Gastroesophageal sphincter (tissue), 4 donors: ENCODE results near the gene CDH23. TPM values are rescaled to one million over a fixed set of nuclear protein-coding genes. Genes with fewer than 3 reads are reported as not detected.

Experiments
- ATAC-seq: fragments of 150-250 bp; one replicate; pipeline ENCODE4 v1.9.1; 2016; ENCODE audit warnings: mild to moderate bottlenecking, moderate library complexity
- H3K27ac ChIP-seq, 4 donors: fragments of 200-600 bp; sonication (generic) in 3 of 4; 1 replicate in 3 of 4; 2 replicates in 1 of 4; pipeline ENCODE4 v1.5.1; 2016 to 2019
- H3K27me3 ChIP-seq: fragments of 200-600 bp; sonication (generic); one replicate; pipeline ENCODE4 v1.5.1; 2019
- H3K36me3 ChIP-seq, 2 donors: fragments of 200-600 bp; sonication (generic); one replicate each; pipeline ENCODE4 v1.5.1; 2019; ENCODE audit warnings: control low read depth in 1 of 2
- H3K4me1 ChIP-seq, 3 donors: fragments of 200-600 bp; sonication (generic); 1 replicate in 2 of 3; 2 replicates in 1 of 3; pipeline ENCODE4 v1.5.1; 2016 to 2019; ENCODE audit warnings: control low read depth in 2 of 3
- H3K4me3 ChIP-seq, 2 donors: fragments of 200-600 bp; sonication (generic); one replicate each; pipeline ENCODE4 v1.5.1; 2019; ENCODE audit warnings: mild to moderate bottlenecking in 1 of 2, moderate library complexity in 1 of 2
- H3K9me3 ChIP-seq, 3 donors: fragments of 200-600 bp; sonication (generic); one replicate each; pipeline ENCODE4 v1.5.1; 2017 to 2019; ENCODE audit warnings: control low read depth in 2 of 3
- EP300 ChIP-seq: sonication (generic); formaldehyde crosslinking; IDR thresholded peaks from one replicate; pipeline ENCODE4 v1.6.1; 2017; ENCODE audit warnings: antibody characterized with exemption, mild to moderate bottlenecking
- POLR2A ChIP-seq, 2 donors: fragments of 450-650 bp; IDR thresholded peaks; one replicate each; pipeline ENCODE4 v1.6.1; 2017; ENCODE audit warnings: antibody characterized with exemption in 2 of 2, mild to moderate bottlenecking in 2 of 2, moderate library complexity in 1 of 2
- POLR2AphosphoS5 ChIP-seq: sonication (generic); formaldehyde crosslinking; IDR thresholded peaks from one replicate; pipeline ENCODE4 v1.6.1; 2017; ENCODE audit warnings: antibody characterized with exemption
- WGBS, 2 donors: methylation state at CpG; one replicate each; pipeline ENCODE4 v1.1.5; 2018; ENCODE audit warnings: low coverage in 1 of 2; 5-methylcytosine and 5-hydroxymethylcytosine counted together
- total RNA-seq, 4 donors: library from RNA; depleted of rRNA; stranded (reverse); fragments of >200 nt; gene quantifications; one replicate each; pipeline ENCODE4 v1.1.0, GENCODE V29; 2016
- TF ChIP-seq, protein P1 (sequence below), 4 experiments: fragments of 200-600 bp in 2 of 4; fragments of 450-650 bp in 2 of 4; sonication (generic) in 1 of 4; IDR thresholded peaks; one replicate each; pipeline ENCODE4 v1.5.1; 2017 to 2019; ENCODE audit warnings: antibody characterized with exemption in 4 of 4, mild to moderate bottlenecking in 2 of 4, moderate library complexity in 2 of 4

The CDH23 gene
- total RNA-seq, 4 donors from 2014 or later: 5.1 to 33.5 (median 16.2) TPM

- no peaks in the 10 kb centered on the region for H3K9me3 ChIP-seq
- no peaks in the 10 kb centered on the region for H3K27me3 ChIP-seq
- H3K27ac ChIP-seq: no peak overlapping the region
- no peak overlapping the region for H3K4me3 ChIP-seq
- no peak for TF ChIP-seq POLR2AphosphoS5
- TF ChIP-seq, protein P1, sequence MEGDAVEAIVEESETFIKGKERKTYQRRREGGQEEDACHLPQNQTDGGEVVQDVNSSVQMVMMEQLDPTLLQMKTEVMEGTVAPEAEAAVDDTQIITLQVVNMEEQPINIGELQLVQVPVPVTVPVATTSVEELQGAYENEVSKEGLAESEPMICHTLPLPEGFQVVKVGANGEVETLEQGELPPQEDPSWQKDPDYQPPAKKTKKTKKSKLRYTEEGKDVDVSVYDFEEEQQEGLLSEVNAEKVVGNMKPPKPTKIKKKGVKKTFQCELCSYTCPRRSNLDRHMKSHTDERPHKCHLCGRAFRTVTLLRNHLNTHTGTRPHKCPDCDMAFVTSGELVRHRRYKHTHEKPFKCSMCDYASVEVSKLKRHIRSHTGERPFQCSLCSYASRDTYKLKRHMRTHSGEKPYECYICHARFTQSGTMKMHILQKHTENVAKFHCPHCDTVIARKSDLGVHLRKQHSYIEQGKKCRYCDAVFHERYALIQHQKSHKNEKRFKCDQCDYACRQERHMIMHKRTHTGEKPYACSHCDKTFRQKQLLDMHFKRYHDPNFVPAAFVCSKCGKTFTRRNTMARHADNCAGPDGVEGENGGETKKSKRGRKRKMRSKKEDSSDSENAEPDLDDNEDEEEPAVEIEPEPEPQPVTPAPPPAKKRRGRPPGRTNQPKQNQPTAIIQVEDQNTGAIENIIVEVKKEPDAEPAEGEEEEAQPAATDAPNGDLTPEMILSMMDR (IDR thresholded peaks at IDR 0.05): no peak
- TF ChIP-seq POLR2A (IDR thresholded peaks at IDR 0.05): no peak
- TF ChIP-seq EP300: no peak
- 79 to 100% methylated on average over 1 to 4 of the region's 4 CpGs for WGBS, 2 donors
- H3K36me3 ChIP-seq: no peaks in the 10 kb centered on the region
- peaks cover 0 to 10% (median 0%) of the 10 kb centered on the region in 3 donors for H3K4me1 ChIP-seq
- ATAC-seq: no peak
Observed at GRCh38 chr10:71660313-71660712, 263.6 kb downstream of the CDH23 start.

GRCh38 chr10:71661060-71661622, 264.4 kb downstream of the CDH23 start:
- Histone ChIP-seq H3K27me3 (no peaks in the 10 kb centered on the region), H3K27ac (no peak overlapping the region), H3K9me3 (no peaks in the 10 kb centered on the region), H3K36me3 (no peaks in the 10 kb centered on the region), H3K4me1 (peaks cover 0 to 18% (median 0%) of the 10 kb centered on the region in 3 donors), H3K4me3 (no peak overlapping the region)
- 70 to 91% methylated on average over 4 to 7 of the region's 11 CpGs for WGBS, 2 donors
- no peak for ATAC-seq
- no peak for TF ChIP-seq POLR2A (IDR thresholded peaks at IDR 0.05)

GRCh38 chr10:71661779-71662336, 265.1 kb downstream of the CDH23 start:
- H3K27me3 ChIP-seq: no peaks in the 10 kb centered on the region
- TF ChIP-seq POLR2A (IDR thresholded peaks at IDR 0.05) (no peak), EP300 (no peak), POLR2AphosphoS5 (no peak)
- TF ChIP-seq, protein P1 (IDR thresholded peaks at IDR 0.05): no peak
- H3K4me1 ChIP-seq: peaks cover 0 to 26% (median 0%) of the 10 kb centered on the region in 3 donors
- H3K36me3 ChIP-seq: no peaks in the 10 kb centered on the region
- H3K4me3 ChIP-seq: no peak overlapping the region
- no peak overlapping the region for H3K27ac ChIP-seq
- ATAC-seq: no peak
- 77 to 81% methylated on average over 7 to 10 of the region's 28 CpGs for WGBS, 2 donors
- H3K9me3 ChIP-seq: no peaks in the 10 kb centered on the region

GRCh38 chr10:71663311-71663710, 266.6 kb downstream of the CDH23 start:
- Histone ChIP-seq H3K27ac (no peak overlapping the region), H3K9me3 (no peaks in the 10 kb centered on the region), H3K4me1 (peaks cover 0 to 39% (median 0%) of the 10 kb centered on the region in 3 donors), H3K27me3 (no peaks in the 10 kb centered on the region), H3K4me3 (no peak overlapping the region), H3K36me3 (no peaks in the 10 kb centered on the region)
- WGBS, 2 donors: 85 to 97% methylated on average over 4 to 7 of the region's 7 CpGs
- ATAC-seq: no peak
- TF ChIP-seq POLR2AphosphoS5: no peak
- TF ChIP-seq POLR2A (IDR thresholded peaks at IDR 0.05): no peak
- TF ChIP-seq, protein P1 (IDR thresholded peaks at IDR 0.05): no peak
- TF ChIP-seq EP300: no peak

- no peak overlapping the region for H3K27ac ChIP-seq
- no peaks in the 10 kb centered on the region for H3K9me3 ChIP-seq
- H3K36me3 ChIP-seq: no peaks in the 10 kb centered on the region
- no peaks in the 10 kb centered on the region for H3K27me3 ChIP-seq
- 50 to 100% methylated on average over 1 to 2 of the region's 2 CpGs for WGBS, 2 donors
- peaks cover 0 to 39% (median 0%) of the 10 kb centered on the region in 3 donors for H3K4me1 ChIP-seq
- no peak for ATAC-seq
- H3K4me3 ChIP-seq: no peak overlapping the region
- TF ChIP-seq POLR2A (IDR thresholded peaks at IDR 0.05): no peak
- TF ChIP-seq EP300: no peak
- TF ChIP-seq, protein P1 (IDR thresholded peaks at IDR 0.05): no peak
- TF ChIP-seq POLR2AphosphoS5: no peak
Observed at GRCh38 chr10:71664585-71664984, 267.9 kb downstream of the CDH23 start.
